Mesothelial cell of epicardium (in vitro differentiated cells): ENCODE results near the gene TSR2. TPM values are rescaled to one million over a fixed set of nuclear protein-coding genes. Genes with fewer than 3 reads are reported as not detected.
A peak's percentile ranks its signal among the peaks of the same experiment; 100 is the strongest.
"Not testable (repeated sequence)": the region's sequence is repeated elsewhere in the genome, so short reads cannot be mapped to it uniquely, and the experiment has no call there.

Experiments used
- DNase-seq, 2 experiments: peaks; one replicate each; pipeline ENCODE4 v3.0.0; 2021; ENCODE audit warnings: low spot score in 2 of 2; ENCODE audit not compliant: unreplicated experiment in 2 of 2
- H3K27ac Mint-ChIP-seq: 2 replicates; pipeline ENCODE4 v1.8.0; 2021; ENCODE audit warnings: mixed read lengths
- H3K27me3 Mint-ChIP-seq: 2 replicates; pipeline ENCODE4 v1.8.0; 2021; ENCODE audit warnings: low read depth, mixed read lengths
- H3K36me3 Mint-ChIP-seq: 2 replicates; pipeline ENCODE4 v1.8.0; 2021; ENCODE audit warnings: mixed read lengths
- H3K4me1 Mint-ChIP-seq: 2 replicates; pipeline ENCODE4 v1.8.0; 2021; ENCODE audit warnings: mixed read lengths
- H3K4me3 Mint-ChIP-seq: 2 replicates; pipeline ENCODE4 v1.8.0; 2021; ENCODE audit warnings: mild to moderate bottlenecking, moderate library complexity, mixed read lengths
- H3K9me3 Mint-ChIP-seq: 2 replicates; pipeline ENCODE4 v1.8.0; 2021; ENCODE audit warnings: mixed read lengths
- total RNA-seq: library from RNA; stranded (reverse); gene quantifications from 3 replicates; pipeline ENCODE4 v1.2.1, GENCODE V29; 2021
- TF ChIP-seq, protein P1 (sequence below): fragments of 200-600 bp; sonication (generic); IDR thresholded peaks from one replicate; pipeline ENCODE4 v1.5.0; 2021; ENCODE audit warnings: antibody characterized with exemption; ENCODE audit not compliant: unreplicated experiment

TSR2 gene
- total RNA-seq, 1 donor from 2014 or later = 25.1 TPM

DNA sequence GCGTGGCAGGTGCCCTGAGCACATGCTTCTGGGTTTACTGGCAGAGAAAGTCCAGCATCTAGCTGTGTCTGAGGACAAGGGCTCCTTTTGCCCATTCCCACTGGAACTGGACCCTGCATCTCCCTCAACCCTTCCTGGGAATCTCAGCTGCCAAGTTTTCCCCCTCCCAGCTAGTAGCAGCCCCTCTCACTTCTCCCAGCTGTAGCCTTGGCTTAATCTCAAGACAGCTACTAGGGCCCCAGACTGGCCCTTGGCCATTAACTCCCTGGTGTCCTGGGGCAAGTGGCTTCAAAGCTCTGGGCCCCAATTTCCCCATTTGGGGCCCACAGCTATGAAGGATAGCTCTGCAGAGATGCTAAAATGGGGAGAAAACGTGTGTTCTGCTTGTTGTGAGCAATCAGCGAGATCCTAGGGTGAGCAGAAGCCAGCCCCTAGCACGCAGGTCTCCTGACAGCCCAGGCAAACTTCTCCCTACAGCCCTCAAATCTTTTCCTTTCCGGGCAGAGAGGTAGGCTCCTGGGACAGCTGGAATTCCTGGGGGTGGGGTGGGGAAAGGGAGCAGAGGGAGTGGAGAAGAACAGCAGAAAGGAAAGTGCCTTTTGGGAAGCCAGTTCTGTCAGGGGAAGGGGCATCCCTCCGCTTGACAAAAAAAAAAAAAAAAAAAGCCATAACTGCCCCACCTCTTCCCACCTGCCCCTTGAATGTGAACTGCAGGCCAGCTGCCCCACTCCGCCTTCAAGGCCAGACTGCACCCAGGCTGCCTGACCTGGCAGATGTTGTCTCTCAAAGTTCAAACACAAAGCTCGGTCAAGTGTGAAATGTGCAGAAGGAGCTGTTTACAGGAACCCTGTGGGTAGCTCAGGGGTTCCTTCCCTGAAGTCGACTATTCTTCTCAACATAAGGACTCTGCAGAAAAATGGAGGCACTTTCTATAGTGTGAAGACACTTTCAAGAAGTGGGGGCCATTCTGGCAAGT lies 39.2 kb downstream of the TSR2 start:
- Mint-ChIP-seq H3K4me1 (peaks cover 40% of the 10 kb centered on the region), H3K27ac (peak overlapping the region; percentile 94), H3K27me3 (no peaks in the 10 kb centered on the region), H3K9me3 (peaks cover 5% of the 10 kb centered on the region), H3K4me3 (peak overlapping the region; percentile 8), H3K36me3 (no peaks in the 10 kb centered on the region)
- DNase-seq = no peak
- TF ChIP-seq, protein P1, sequence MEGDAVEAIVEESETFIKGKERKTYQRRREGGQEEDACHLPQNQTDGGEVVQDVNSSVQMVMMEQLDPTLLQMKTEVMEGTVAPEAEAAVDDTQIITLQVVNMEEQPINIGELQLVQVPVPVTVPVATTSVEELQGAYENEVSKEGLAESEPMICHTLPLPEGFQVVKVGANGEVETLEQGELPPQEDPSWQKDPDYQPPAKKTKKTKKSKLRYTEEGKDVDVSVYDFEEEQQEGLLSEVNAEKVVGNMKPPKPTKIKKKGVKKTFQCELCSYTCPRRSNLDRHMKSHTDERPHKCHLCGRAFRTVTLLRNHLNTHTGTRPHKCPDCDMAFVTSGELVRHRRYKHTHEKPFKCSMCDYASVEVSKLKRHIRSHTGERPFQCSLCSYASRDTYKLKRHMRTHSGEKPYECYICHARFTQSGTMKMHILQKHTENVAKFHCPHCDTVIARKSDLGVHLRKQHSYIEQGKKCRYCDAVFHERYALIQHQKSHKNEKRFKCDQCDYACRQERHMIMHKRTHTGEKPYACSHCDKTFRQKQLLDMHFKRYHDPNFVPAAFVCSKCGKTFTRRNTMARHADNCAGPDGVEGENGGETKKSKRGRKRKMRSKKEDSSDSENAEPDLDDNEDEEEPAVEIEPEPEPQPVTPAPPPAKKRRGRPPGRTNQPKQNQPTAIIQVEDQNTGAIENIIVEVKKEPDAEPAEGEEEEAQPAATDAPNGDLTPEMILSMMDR = no peak

DNA sequence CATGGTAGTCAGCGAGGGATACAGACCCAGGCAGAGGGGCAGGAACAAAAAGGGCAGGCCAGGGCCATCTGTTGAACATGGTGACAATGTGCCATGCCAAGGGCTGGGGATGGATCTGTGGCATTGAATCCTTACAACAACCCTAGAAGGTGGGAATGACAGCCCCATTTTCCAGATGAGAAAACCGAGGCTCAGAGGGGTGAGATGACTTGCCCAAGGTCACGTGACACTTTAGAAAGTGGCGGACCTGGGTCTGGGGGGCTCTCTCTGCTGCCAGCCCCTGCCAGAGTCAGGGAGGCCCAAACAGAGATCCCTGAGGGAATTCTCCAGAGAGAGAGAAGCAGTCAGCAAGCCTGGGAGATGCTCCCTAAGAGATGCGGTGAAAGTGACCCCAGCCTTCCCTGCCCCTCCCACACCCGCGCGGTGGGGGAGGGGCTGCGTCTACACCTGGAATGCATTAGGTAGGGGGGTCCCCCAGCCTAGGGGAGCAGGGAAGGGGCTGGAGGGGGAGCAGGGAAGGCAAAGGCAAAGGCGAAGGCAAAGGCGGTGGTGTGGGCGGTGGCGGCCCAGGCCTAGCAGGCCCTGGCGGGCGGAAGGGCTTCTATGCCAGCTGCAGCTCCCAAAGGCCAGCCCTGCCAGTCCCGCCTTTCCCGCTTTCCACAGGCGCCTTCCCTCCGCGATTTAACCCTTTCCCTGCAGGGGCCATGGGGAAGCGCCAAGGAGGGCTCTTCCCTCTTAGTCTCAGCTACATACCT lies 42.8 kb downstream of the TSR2 start:
- H3K4me3 Mint-ChIP-seq = no peak overlapping the region
- H3K27ac Mint-ChIP-seq = peak overlapping the region; percentile 93
- peaks cover 47% of the 10 kb centered on the region for H3K4me1 Mint-ChIP-seq

DNA sequence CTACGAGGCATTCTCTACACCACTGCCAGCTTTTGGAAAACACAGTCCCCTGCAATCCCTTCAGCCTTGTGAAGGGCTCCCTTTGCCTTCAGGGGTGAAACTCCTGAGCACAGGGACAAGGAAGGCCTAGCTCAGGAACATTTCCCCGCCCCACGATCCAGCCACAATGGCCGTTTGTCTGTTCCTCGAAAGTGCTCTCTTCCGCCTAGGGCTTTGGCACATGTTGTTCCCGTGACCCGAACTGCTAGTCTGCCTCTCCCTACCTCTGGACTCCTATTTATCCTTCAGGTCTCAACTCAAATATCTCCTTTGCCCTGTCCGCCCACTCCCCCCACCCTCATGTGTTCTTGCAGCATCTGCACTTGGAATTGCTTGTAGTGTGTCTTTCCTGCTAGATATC lies 43.7 kb downstream of the TSR2 start:
- no peak for DNase-seq
- Mint-ChIP-seq H3K4me3 (no peak overlapping the region), H3K36me3 (peaks cover 6% of the 10 kb centered on the region), H3K27ac (peak overlapping the region; percentile 93), H3K27me3 (no peaks in the 10 kb centered on the region), H3K9me3 (peaks cover 6% of the 10 kb centered on the region), H3K4me1 (peaks cover 44% of the 10 kb centered on the region)
- TF ChIP-seq, protein P1 = no peak

More for the DNA sequence above, 42.8 kb downstream of the TSR2 start:
- Mint-ChIP-seq H3K27me3 (no peaks in the 10 kb centered on the region), H3K36me3 (no peaks in the 10 kb centered on the region), H3K9me3 (no peaks in the 10 kb centered on the region)
- TF ChIP-seq, protein P1 = no peak
- DNase-seq = no peak

DNA sequence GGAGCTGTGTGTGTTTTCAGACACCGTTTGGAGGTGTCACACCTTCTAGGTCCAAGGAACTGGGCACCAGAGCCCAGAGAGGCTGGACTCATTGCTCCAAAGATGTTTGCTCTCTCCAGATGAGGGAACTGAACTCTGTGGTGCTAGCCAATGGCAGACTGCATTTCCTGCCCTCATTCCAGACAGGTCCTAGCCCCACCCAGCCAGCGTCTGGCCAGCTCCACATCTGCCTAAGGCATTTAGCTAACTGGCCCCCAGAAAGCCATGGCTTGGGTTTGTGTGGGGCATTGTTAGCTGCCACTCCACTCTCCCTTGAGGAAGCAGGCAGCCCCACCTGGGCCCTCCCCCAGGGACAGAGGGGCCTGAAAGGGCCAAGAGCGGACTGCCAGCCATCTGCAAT lies 44.5 kb downstream of the TSR2 start:
- Mint-ChIP-seq H3K9me3 (peaks cover 11% of the 10 kb centered on the region), H3K4me3 (no peak overlapping the region), H3K27ac (peak overlapping the region; percentile 73), H3K36me3 (peaks cover 9% of the 10 kb centered on the region), H3K4me1 (peaks cover 39% of the 10 kb centered on the region), H3K27me3 (no peaks in the 10 kb centered on the region)
- DNase-seq = no peak
- TF ChIP-seq, protein P1 = no peak

DNA sequence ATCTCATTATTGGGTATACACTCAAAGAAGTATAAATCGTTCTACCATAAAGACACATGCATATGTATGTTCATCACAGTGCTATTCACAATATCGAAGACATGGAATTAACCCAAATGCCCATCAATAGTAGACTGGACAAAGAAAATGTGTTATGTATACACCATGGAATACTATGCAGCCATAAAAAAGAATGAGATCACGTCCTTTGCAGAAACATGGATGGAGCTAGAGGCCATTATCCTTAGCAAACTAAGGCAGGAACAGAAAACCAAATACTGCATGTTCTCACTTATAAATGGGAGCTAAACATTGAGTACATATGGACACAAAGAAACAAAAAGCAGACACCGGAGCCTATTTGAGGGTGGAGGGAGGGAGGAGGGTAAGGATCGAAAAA lies 49.6 kb downstream of the TSR2 start:
- Mint-ChIP-seq H3K4me1 (peaks cover 25% of the 10 kb centered on the region), H3K9me3 (peaks cover 31% of the 10 kb centered on the region), H3K36me3 (peaks cover 20% of the 10 kb centered on the region)
- H3K27me3 Mint-ChIP-seq, H3K27ac Mint-ChIP-seq, DNase-seq, H3K4me3 Mint-ChIP-seq: not testable (repeated sequence)

DNA sequence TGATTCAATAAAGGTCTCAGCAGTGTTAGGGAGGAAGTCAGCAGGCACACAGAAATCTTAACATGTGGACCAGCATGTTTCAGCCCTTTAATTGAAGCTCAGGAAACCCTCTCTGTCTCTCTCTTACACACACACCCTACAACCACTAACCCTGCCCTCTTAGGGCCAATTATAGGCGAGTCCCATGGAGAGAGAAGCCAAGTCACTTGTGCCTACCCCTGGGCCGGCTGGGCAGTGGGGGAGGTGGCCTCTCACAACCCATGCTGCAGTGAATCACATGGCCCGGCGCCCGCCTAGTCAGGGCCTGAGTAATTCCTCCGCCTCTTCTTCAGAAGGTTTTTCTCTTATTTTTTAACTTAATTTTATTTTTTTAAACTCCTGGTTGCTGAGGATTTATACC lies 52.1 kb downstream of the TSR2 start:
- peaks cover 20% of the 10 kb centered on the region for H3K36me3 Mint-ChIP-seq
- H3K9me3 Mint-ChIP-seq = peaks cover 36% of the 10 kb centered on the region
- TF ChIP-seq, protein P1 = no peak
- DNase-seq = no peak
- H3K27ac Mint-ChIP-seq = peak overlapping the region; percentile 34
- peaks cover 27% of the 10 kb centered on the region for H3K4me1 Mint-ChIP-seq
- no peaks in the 10 kb centered on the region for H3K27me3 Mint-ChIP-seq
- H3K4me3 Mint-ChIP-seq = no peak overlapping the region
